ENCODE data around the gene PDLIM4.

Gene PDLIM4

GRCh38 chr5:132271251-132272246, 14.1 kb downstream of the PDLIM4 start:
- POLR2A ChIA-PET = interaction anchor here (0.8 to 1.4 kb wide), 2 partner anchors 22 to 111 kb away, joined by 3 to 15 read pairs; partner anchors contain the start of gene SLC22A4

GRCh38 chr5:132272311-132273210, 15.1 kb downstream of the PDLIM4 start:
- TF ChIP-seq PKNOX1 (IDR thresholded peaks at IDR 0.05) = no peak
- TF ChIP-seq SUZ12 (IDR thresholded peaks at IDR 0.05) = no peak
- no peak for TF ChIP-seq ARNT (IDR thresholded peaks at IDR 0.05)
- no peak for TF ChIP-seq FOXA1 (IDR thresholded peaks at IDR 0.05)
- no peak for TF ChIP-seq SP1 (IDR thresholded peaks at IDR 0.05)
- TF ChIP-seq HDGF (IDR thresholded peaks at IDR 0.05; ENCODE audit: borderline replicate concordance) = no peak
- TF ChIP-seq L3MBTL2 (conservative IDR thresholded peaks at IDR 0.05) = no peak
- TF ChIP-seq ZNF384 (IDR thresholded peaks at IDR 0.05) = no peak
- CTCF ChIA-PET = interaction anchor here (0.7 to 2.1 kb wide), 6 partner anchors 9 to 229 kb away, joined by 3 to 10 read pairs (median 4); partner anchors contain the start of gene IRF1
- POLR2A ChIA-PET = interaction anchor here (0.7 to 1.4 kb wide), 4 partner anchors 21 to 224 kb away, joined by 3 to 15 read pairs (median 4); partner anchors contain the start of gene SLC22A4
- peak; percentile 71 for DNase-seq (ENCODE audit: extremely low spot score)

More at GRCh38 chr5:132271251-132272246, 14.1 kb downstream of the PDLIM4 start:
- CTCF ChIA-PET = interaction anchor here (1.0 to 2.1 kb wide), 5 partner anchors 8 to 230 kb away, joined by 3 to 10 read pairs (median 5); partner anchors contain the start of gene IRF1
- no peak for TF ChIP-seq CTBP1 (IDR thresholded peaks at IDR 0.05; ENCODE audit: borderline replicate concordance)
- TF ChIP-seq ZNF384 (IDR thresholded peaks at IDR 0.05) = no peak
- no peak for TF ChIP-seq BHLHE40 (IDR thresholded peaks at IDR 0.05; ENCODE audit: borderline replicate concordance)
- TF ChIP-seq FOXM1 (IDR thresholded peaks at IDR 0.05; ENCODE audit: borderline replicate concordance) = no peak
- TF ChIP-seq SUZ12 (IDR thresholded peaks at IDR 0.05) = no peak
- no peak for TF ChIP-seq FOXK2 (IDR thresholded peaks at IDR 0.05)
- TF ChIP-seq ELF4 (IDR thresholded peaks at IDR 0.05) = no peak
- TF ChIP-seq SP1 (IDR thresholded peaks at IDR 0.05) = no peak
- TF ChIP-seq NFRKB (IDR thresholded peaks at IDR 0.05) = no peak
- TF ChIP-seq TARDBP (IDR thresholded peaks at IDR 0.05) = no peak
- TF ChIP-seq HDGF (IDR thresholded peaks at IDR 0.05; ENCODE audit: borderline replicate concordance) = no peak
- TF ChIP-seq ARNT (IDR thresholded peaks at IDR 0.05) = no peak
- TF ChIP-seq L3MBTL2 (conservative IDR thresholded peaks at IDR 0.05) = no peak
- no peak for TF ChIP-seq PKNOX1 (IDR thresholded peaks at IDR 0.05)
- no peak for TF ChIP-seq LEF1 (IDR thresholded peaks at IDR 0.05; ENCODE audit: borderline replicate concordance)
- TF ChIP-seq FOXA1 (IDR thresholded peaks at IDR 0.05) = no peak
- no peak for DNase-seq (ENCODE audit: extremely low spot score)

GRCh38 chr5:132273631-132274030, 16.1 kb downstream of the PDLIM4 start:
- DNase-seq (ENCODE audit: extremely low spot score) = no peak
- ChIA-PET POLR2A (interaction anchor here (1.4 kb wide), 1 partner anchor 223 kb away, joined by 4 read pairs; no protein-coding TSS in a partner anchor), CTCF (interaction anchor here (2.0 to 2.1 kb wide), 2 partner anchors 10 to 228 kb away, joined by 5 to 10 read pairs; no protein-coding TSS in a partner anchor)
- TF ChIP-seq PKNOX1 (IDR thresholded peaks at IDR 0.05) = no peak
- TF ChIP-seq SP1 (IDR thresholded peaks at IDR 0.05) = no peak
- TF ChIP-seq FOXM1 (IDR thresholded peaks at IDR 0.05; ENCODE audit: borderline replicate concordance) = no peak

GRCh38 chr5:132274050-132274792, 16.7 kb downstream of the PDLIM4 start:
- ChIA-PET CTCF (interaction anchor here (0.8 kb wide), 1 partner anchor 227 kb away, joined by 5 read pairs; no protein-coding TSS in a partner anchor), POLR2A (interaction anchor here (1.1 kb wide), 1 partner anchor 19 kb away, joined by 9 read pairs; the partner anchor contains the start of gene SLC22A4)
- no peak for DNase-seq (ENCODE audit: extremely low spot score)
- TF ChIP-seq ARNT (IDR thresholded peaks at IDR 0.05) (no peak), ZNF384 (IDR thresholded peaks at IDR 0.05) (no peak), FOXA1 (IDR thresholded peaks at IDR 0.05) (no peak), SP1 (IDR thresholded peaks at IDR 0.05) (no peak), TARDBP (IDR thresholded peaks at IDR 0.05) (no peak), SUZ12 (IDR thresholded peaks at IDR 0.05) (no peak), PKNOX1 (IDR thresholded peaks at IDR 0.05) (no peak), NFRKB (IDR thresholded peaks at IDR 0.05) (no peak), CTBP1 (IDR thresholded peaks at IDR 0.05; ENCODE audit: borderline replicate concordance) (no peak)

Data from HEK293T (cell line).